GM15510 (cell line): ENCODE results near the gene VAT1L.

Source experiments
- POLR2A ChIP-seq: IDR thresholded peaks from 3 replicates; pipeline ENCODE4 v1.6.1; 2011; ENCODE audit warnings: borderline replicate concordance; ENCODE audit not compliant: insufficient read length; ENCODE audit errors: extremely low read depth

VAT1L gene

GRCh38 chr16:77986011-77986740 lies 197.8 kb downstream of the VAT1L start:
- no peak for TF ChIP-seq POLR2A

GRCh38 chr16:77987810-77988209 lies 199.4 kb downstream of the VAT1L start:
- TF ChIP-seq POLR2A = no peak

GRCh38 chr16:77989846-77990245 lies 201.5 kb downstream of the VAT1L start:
- TF ChIP-seq POLR2A = no peak

GRCh38 chr16:77991701-77992100 lies 203.3 kb downstream of the VAT1L start:
- no peak for TF ChIP-seq POLR2A

GRCh38 chr16:77993111-77993985 lies 205.0 kb downstream of the VAT1L start:
- no peak for TF ChIP-seq POLR2A

GRCh38 chr16:77995843-77996455 lies 207.6 kb downstream of the VAT1L start:
- TF ChIP-seq POLR2A = no peak

GRCh38 chr16:77998350-77999023 lies 210.1 kb downstream of the VAT1L start:
- TF ChIP-seq POLR2A = no peak

- TF ChIP-seq POLR2A = no peak
Observed at GRCh38 chr16:78001451-78002025, 213.2 kb downstream of the VAT1L start.

- TF ChIP-seq POLR2A = no peak
Observed at GRCh38 chr16:78002915-78003538, 214.7 kb downstream of the VAT1L start.

- no peak for TF ChIP-seq POLR2A
Observed at GRCh38 chr16:78004517-78004916, 216.2 kb downstream of the VAT1L start.

GRCh38 chr16:78005881-78006280 lies 217.5 kb downstream of the VAT1L start:
- no peak for TF ChIP-seq POLR2A

- no peak for TF ChIP-seq POLR2A
Observed at GRCh38 chr16:78007121-78007520, 218.8 kb downstream of the VAT1L start.

GRCh38 chr16:78022347-78023060 lies 234.1 kb downstream of the VAT1L start, which contains the start of gene CLEC3A:
Gene CLEC3A (plus strand): TSS chr16:78022548. CDS start chr16:78022627, 79 bp downstream.
- TF ChIP-seq POLR2A = no peak
